ENCODE results near the gene SFXN3. TPM values are rescaled to one million over a fixed set of nuclear protein-coding genes. Genes with fewer than 3 reads are reported as not detected.

Gene SFXN3
- total RNA-seq, 2 experiments from 2014 or later: 0.41 TPM; not detected in 1

- CTCF ChIA-PET (ENCODE audit: unreplicated experiment): interaction anchor here (1.1 kb wide), 1 partner anchor 78 kb away, joined by 4 read pairs; no protein-coding TSS in a partner anchor
- TF ChIP-seq, protein P1, sequence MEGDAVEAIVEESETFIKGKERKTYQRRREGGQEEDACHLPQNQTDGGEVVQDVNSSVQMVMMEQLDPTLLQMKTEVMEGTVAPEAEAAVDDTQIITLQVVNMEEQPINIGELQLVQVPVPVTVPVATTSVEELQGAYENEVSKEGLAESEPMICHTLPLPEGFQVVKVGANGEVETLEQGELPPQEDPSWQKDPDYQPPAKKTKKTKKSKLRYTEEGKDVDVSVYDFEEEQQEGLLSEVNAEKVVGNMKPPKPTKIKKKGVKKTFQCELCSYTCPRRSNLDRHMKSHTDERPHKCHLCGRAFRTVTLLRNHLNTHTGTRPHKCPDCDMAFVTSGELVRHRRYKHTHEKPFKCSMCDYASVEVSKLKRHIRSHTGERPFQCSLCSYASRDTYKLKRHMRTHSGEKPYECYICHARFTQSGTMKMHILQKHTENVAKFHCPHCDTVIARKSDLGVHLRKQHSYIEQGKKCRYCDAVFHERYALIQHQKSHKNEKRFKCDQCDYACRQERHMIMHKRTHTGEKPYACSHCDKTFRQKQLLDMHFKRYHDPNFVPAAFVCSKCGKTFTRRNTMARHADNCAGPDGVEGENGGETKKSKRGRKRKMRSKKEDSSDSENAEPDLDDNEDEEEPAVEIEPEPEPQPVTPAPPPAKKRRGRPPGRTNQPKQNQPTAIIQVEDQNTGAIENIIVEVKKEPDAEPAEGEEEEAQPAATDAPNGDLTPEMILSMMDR (conservative IDR thresholded peaks at IDR 0.05; ENCODE audit: low read length): no peak
- Histone ChIP-seq H3K9me2 (ENCODE audit: insufficient read depth, low read length) (no peaks in the 10 kb centered on the region), H3K4me3 (ENCODE audit: low read depth, low read length, poor library complexity, severe bottlenecking) (peak overlapping the region; percentile 89), H3K4me1 (ENCODE audit: insufficient read depth, low read length, poor library complexity, severe bottlenecking) (peaks cover 60% of the 10 kb centered on the region), H3K9me3 (ENCODE audit: low read length) (no peaks in the 10 kb centered on the region), H3K4me2 (ENCODE audit: low read length) (peak overlapping the region; percentile 76), H2AFZ (ENCODE audit: low read length) (no peak overlapping the region), H3K27ac (ENCODE audit: low read depth, low read length, poor library complexity, severe bottlenecking) (peak overlapping the region; percentile 94), H4K20me1 (ENCODE audit: insufficient read depth, low read length) (no peaks in the 10 kb centered on the region), H3K36me3 (ENCODE audit: insufficient read depth, low read length) (0 out of 2 replicates have a peak, but pooled peaks cover 6% of the 10 kb centered on the region), H3K79me2 (ENCODE audit: insufficient read depth, low read depth, low read length) (peaks cover 18% of the 10 kb centered on the region)
- peak; percentile 38 for DNase-seq (ENCODE audit: low spot score)
- intact Hi-C loops (cut with micrococcal nuclease; ENCODE audit: unreplicated experiment): loop anchor here (5.0 kb wide), 1 partner anchor 151 kb away; the partner anchor contains the start of gene SLF2
- no TSS peak for BruUV-seq (replicated peaks)
- POLR2A ChIA-PET: interaction anchor here (0.7 to 1.1 kb wide), 2 partner anchors 20 to 23 kb away, joined by 3 read pairs; no protein-coding TSS in a partner anchor
These were observed 32.7 kb downstream of the SFXN3 start for GRCh38 chr10:101063548-101064414.

DNA sequence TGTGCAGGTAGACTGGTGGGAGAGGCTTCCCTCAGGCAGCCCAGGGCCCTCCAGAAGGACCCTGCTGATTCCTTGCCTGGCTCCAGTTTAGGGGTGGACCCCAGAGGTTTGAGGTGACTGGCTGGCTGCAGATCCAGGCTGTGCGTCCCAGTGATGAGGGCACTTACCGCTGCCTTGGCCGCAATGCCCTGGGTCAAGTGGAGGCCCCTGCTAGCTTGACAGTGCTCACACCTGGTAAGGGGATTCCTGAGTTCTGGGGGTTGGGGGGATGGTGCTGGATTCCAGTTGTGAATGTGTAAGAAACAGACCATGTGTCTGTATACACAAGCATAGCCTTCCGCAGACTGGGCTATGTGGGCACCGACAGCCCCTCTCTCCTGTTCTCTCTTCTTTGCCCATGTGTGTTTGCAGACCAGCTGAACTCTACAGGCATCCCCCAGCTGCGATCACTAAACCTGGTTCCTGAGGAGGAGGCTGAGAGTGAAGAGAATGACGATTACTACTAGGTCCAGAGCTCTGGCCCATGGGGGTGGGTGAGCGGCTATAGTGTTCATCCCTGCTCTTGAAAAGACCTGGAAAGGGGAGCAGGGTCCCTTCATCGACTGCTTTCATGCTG, 33.5 kb downstream of the SFXN3 start:
- intact Hi-C loops (cut with micrococcal nuclease; ENCODE audit: unreplicated experiment): loop anchor here (5.0 kb wide), 1 partner anchor 152 kb away; the partner anchor contains the start of gene SLF2
- no peak overlapping the region for H3K27ac ChIP-seq (ENCODE audit: low read depth, low read length, poor library complexity, severe bottlenecking)
- H3K4me3 ChIP-seq (ENCODE audit: low read depth, low read length, poor library complexity, severe bottlenecking): no peak overlapping the region
- TF ChIP-seq EZH2phosphoT487 (IDR thresholded peaks at IDR 0.05; ENCODE audit: borderline replicate concordance, low read depth, low read length): no peak
- TF ChIP-seq, protein P1 (conservative IDR thresholded peaks at IDR 0.05; ENCODE audit: low read length): no peak
- H3K4me2 ChIP-seq (ENCODE audit: low read length): peak overlapping the region; percentile 76; the same call in 1 of the 2 replicates
- no peak for DNase-seq (ENCODE audit: low spot score)
- no TSS peak for BruUV-seq (replicated peaks)
- H3K36me3 ChIP-seq (ENCODE audit: insufficient read depth, low read length): 0 out of 2 replicates have a peak, but pooled peaks cover 3% of the 10 kb centered on the region
- H3K9me2 ChIP-seq (ENCODE audit: insufficient read depth, low read length): no peaks in the 10 kb centered on the region
- no peak overlapping the region for H2AFZ ChIP-seq (ENCODE audit: low read length)
- ChIA-PET POLR2A (interaction anchor here (0.7 to 0.9 kb wide), 2 partner anchors 10 to 23 kb away, joined by 3 to 5 read pairs; no protein-coding TSS in a partner anchor), CTCF (ENCODE audit: unreplicated experiment) (interaction anchor here (1.6 kb wide), 1 partner anchor 15 kb away, joined by 4 read pairs; no protein-coding TSS in a partner anchor)
- H4K20me1 ChIP-seq (ENCODE audit: insufficient read depth, low read length): no peaks in the 10 kb centered on the region
- peaks cover 10% of the 10 kb centered on the region for H3K79me2 ChIP-seq (ENCODE audit: insufficient read depth, low read depth, low read length)
- H3K9me3 ChIP-seq (ENCODE audit: low read length): no peaks in the 10 kb centered on the region
- H3K4me1 ChIP-seq (ENCODE audit: insufficient read depth, low read length, poor library complexity, severe bottlenecking): peaks cover 57% of the 10 kb centered on the region

Data from OCI-LY7 (cell line).